Nephron progenitor cell (in vitro differentiated cells): Measurements from ENCODE around the gene UTP3.
A peak's percentile ranks its signal among the peaks of the same experiment; 100 is the strongest.

Source experiments
- DNase-seq: peaks from one replicate; pipeline ENCODE4 v3.0.0; 2021
- H3K27ac Mint-ChIP-seq: 2 replicates; pipeline ENCODE4 v1.8.0; 2021; ENCODE audit warnings: mild to moderate bottlenecking, moderate library complexity, mixed read lengths
- H3K27me3 Mint-ChIP-seq: 2 replicates; pipeline ENCODE4 v1.8.0; 2021; ENCODE audit warnings: mild to moderate bottlenecking, low read depth, mixed read lengths; ENCODE audit not compliant: poor library complexity
- H3K36me3 Mint-ChIP-seq: 2 replicates; pipeline ENCODE4 v1.8.0; 2021; ENCODE audit warnings: low read depth, mixed read lengths
- H3K4me1 Mint-ChIP-seq: 2 replicates; pipeline ENCODE4 v1.8.0; 2021; ENCODE audit warnings: mixed read lengths
- H3K4me3 Mint-ChIP-seq: 2 replicates; pipeline ENCODE4 v1.8.0; 2021; ENCODE audit warnings: mild to moderate bottlenecking, moderate library complexity, mixed read lengths
- H3K9me3 Mint-ChIP-seq: 2 replicates; pipeline ENCODE4 v1.8.0; 2021; ENCODE audit warnings: mild to moderate bottlenecking, moderate library complexity, mixed read lengths
- TF ChIP-seq, protein P1 (sequence below): fragments of 200-600 bp; sonication (generic); IDR thresholded peaks from 2 replicates; pipeline ENCODE4 v1.5.0; 2021; ENCODE audit warnings: antibody characterized with exemption

UTP3 gene

DNA sequence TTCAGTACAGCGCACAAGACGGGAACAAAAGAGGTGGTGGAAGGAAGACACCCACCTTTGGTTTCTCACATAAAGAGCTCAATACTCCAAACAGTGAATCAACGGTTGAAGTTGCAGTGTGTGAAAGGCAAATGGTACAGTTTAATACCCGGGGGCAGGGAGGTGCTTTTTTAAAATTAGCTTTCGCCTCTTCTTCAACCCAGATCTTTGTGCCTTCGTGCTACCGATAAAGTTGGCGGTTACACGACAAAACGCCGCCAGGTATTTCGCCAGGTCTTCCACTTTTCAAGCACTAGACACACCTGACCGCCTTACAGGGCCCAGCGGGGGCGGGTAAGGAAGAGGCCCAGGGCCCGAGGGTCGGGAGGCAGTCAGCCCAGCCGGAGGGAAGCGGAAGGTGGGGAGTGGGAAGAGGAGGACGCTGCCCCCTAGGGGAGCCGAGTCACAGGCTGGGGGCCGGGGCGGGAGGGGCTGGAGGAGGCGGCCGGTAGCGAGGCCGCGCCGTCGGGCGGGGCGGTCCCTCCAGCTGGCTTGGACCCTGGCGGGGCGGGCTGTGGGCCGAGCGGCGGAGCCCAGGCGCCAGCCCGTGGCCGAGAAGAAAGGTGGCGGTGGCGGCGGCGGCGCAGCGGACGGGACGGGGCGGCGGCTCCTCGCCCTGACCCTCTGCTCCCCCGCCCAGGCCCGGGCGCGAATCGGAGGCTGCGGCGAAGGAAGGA, 16.0 kb downstream of the UTP3 start:
- Mint-ChIP-seq H3K36me3 (no peaks in the 10 kb centered on the region), H3K4me1 (peaks cover 29% of the 10 kb centered on the region), H3K27me3 (no peaks in the 10 kb centered on the region), H3K27ac (peak overlapping the region; percentile 97), H3K9me3 (no peaks in the 10 kb centered on the region), H3K4me3 (peak overlapping the region; percentile 96)
- TF ChIP-seq, protein P1, sequence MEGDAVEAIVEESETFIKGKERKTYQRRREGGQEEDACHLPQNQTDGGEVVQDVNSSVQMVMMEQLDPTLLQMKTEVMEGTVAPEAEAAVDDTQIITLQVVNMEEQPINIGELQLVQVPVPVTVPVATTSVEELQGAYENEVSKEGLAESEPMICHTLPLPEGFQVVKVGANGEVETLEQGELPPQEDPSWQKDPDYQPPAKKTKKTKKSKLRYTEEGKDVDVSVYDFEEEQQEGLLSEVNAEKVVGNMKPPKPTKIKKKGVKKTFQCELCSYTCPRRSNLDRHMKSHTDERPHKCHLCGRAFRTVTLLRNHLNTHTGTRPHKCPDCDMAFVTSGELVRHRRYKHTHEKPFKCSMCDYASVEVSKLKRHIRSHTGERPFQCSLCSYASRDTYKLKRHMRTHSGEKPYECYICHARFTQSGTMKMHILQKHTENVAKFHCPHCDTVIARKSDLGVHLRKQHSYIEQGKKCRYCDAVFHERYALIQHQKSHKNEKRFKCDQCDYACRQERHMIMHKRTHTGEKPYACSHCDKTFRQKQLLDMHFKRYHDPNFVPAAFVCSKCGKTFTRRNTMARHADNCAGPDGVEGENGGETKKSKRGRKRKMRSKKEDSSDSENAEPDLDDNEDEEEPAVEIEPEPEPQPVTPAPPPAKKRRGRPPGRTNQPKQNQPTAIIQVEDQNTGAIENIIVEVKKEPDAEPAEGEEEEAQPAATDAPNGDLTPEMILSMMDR: no peak
- DNase-seq: peak; percentile 88

DNA sequence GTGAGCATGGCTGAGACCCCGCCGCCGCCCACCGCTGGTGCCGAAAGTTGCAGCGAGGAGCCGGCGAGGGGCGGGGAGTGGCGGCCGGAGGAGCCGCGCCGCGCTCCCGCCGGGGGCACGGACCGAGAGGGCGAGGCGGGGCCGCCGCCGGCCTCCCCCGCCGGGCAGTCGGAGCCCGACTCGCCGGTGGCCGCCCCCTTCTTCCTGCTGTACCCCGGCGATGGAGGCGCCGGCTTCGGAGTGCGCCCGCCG, 16.5 kb downstream of the UTP3 start:
- Mint-ChIP-seq H3K4me3 (peak overlapping the region; percentile 70), H3K4me1 (peaks cover 34% of the 10 kb centered on the region), H3K27ac (no peak overlapping the region), H3K27me3 (no peaks in the 10 kb centered on the region), H3K9me3 (no peaks in the 10 kb centered on the region), H3K36me3 (no peaks in the 10 kb centered on the region)
- TF ChIP-seq, protein P1: no peak
- no peak for DNase-seq

DNA sequence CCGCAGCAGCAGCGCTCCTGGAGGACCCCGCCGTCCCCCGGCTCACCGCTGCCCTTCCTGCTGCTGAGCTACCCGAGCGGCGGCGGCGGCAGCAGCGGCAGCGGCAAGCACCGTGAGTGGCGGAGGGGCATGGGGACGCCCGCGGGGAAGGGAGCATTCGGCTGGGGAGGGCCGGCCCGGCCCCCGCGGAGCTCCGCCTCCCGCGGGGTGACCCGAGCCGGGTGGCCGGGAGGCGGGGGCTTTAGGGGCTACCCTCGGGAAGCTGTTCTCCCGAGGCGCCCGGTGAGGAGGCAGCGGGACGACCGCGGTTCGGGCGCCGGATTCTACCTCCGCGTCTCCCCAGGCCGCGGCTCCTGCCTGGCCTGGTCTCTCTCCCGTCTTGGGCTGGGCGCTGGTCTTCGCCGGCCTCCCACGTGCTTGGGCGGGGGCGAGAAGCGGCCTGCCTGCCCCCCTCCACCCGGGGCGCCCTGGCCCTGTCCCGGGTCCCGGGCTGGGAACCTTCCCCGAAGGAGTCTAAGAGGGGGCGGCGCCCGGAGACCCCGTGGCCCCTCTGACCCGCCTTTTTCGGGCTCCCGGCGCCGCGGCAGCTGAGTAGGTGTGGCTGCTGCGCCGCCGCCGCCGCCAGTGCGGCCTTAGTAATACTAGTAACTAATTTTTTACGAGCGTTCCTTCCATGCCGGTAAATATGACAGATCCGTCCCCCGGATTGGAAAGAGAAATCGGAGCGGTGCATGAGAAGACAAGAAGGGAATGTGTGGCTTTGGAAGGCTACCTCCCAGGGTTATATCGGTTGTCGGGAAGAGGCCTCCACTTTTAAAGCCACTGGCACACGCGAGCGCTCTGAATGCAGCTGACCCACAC, 17.1 kb downstream of the UTP3 start:
- Mint-ChIP-seq H3K4me1 (peaks cover 37% of the 10 kb centered on the region), H3K9me3 (no peaks in the 10 kb centered on the region), H3K36me3 (no peaks in the 10 kb centered on the region), H3K27ac (peak overlapping the region; percentile 98), H3K4me3 (peak overlapping the region; percentile 97), H3K27me3 (no peaks in the 10 kb centered on the region)
- TF ChIP-seq, protein P1: no peak
- DNase-seq: peak; percentile 72

DNA sequence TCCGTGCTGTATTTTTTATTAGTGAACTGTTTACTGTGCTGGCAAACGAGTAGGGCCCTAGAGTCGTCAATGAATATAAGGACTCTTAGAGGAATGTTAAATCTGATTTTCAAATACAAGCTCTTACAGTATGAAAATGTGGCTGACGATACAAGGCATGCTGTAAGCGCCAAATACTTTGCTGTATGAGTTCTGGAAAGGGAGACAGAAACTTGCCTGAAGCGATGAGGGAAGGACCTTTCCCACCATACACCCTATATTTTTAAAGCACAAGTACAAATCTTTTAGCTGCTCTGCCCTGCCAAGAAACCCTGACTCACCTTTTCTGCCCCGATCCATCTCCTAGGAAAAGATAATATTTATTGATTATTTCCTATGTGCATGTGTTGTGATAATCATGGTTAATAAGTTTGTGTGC, 17.7 kb downstream of the UTP3 start:
- Mint-ChIP-seq H3K4me3 (peak overlapping the region; percentile 97), H3K27ac (peak overlapping the region; percentile 98)
- TF ChIP-seq, protein P1: no peak

DNA sequence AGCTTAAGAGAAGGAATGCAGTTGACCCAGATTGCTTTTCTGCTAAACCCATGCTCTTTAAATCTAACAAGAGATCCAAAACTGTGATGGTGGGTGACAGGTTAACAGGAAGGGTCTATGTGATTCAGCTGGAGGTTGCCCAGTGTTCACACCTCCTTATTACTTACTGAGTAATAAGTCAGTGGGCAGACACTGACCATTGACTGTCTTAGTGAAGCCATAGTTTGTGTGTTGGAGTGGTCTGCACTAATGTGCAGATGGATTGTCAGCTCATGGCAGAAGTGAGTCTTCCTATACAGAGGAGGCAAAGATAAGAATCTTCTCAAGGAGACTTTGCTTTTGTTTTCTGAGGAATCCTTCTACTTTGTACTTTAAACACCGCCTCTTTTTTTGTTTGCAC, 18.2 kb downstream of the UTP3 start:
- TF ChIP-seq, protein P1: no peak
- no peak overlapping the region for H3K27ac Mint-ChIP-seq
- H3K27me3 Mint-ChIP-seq: no peaks in the 10 kb centered on the region
- DNase-seq: no peak
- H3K4me3 Mint-ChIP-seq: peak overlapping the region; percentile 97
- H3K9me3 Mint-ChIP-seq: no peaks in the 10 kb centered on the region
- H3K4me1 Mint-ChIP-seq: peaks cover 38% of the 10 kb centered on the region
- no peaks in the 10 kb centered on the region for H3K36me3 Mint-ChIP-seq

More for the DNA sequence above, 17.7 kb downstream of the UTP3 start:
- no peaks in the 10 kb centered on the region for H3K9me3 Mint-ChIP-seq
- no peaks in the 10 kb centered on the region for H3K27me3 Mint-ChIP-seq
- H3K36me3 Mint-ChIP-seq: no peaks in the 10 kb centered on the region
- H3K4me1 Mint-ChIP-seq: peaks cover 37% of the 10 kb centered on the region
- no peak for DNase-seq
